T-helper 2 cell treated with Interferon-gamma antibody and Interleukin-4, amounts not matched to agents 5 μg/mL and 100 μg/mL, for 36 hours (primary cell): ENCODE measurements around the gene UBE2H.
"Not testable (repeated sequence)": the region's sequence is repeated elsewhere in the genome, so short reads cannot be mapped to it uniquely, and the experiment has no call there.

Experiments used
- DNase-seq: peaks from one replicate; pipeline ENCODE4 v3.0.0; 2021; ENCODE audit warnings: low spot score
- H3K27ac Mint-ChIP-seq: one replicate; pipeline ENCODE4 v1.8.0; 2021; ENCODE audit warnings: mild to moderate bottlenecking, mixed read lengths
- H3K27me3 Mint-ChIP-seq: one replicate; pipeline ENCODE4 v1.8.0; 2021; ENCODE audit warnings: low read depth, mixed read lengths
- H3K36me3 Mint-ChIP-seq: one replicate; pipeline ENCODE4 v1.8.0; 2021; ENCODE audit warnings: low read depth, mixed read lengths
- H3K4me1 Mint-ChIP-seq: one replicate; pipeline ENCODE4 v1.8.0; 2021; ENCODE audit warnings: low read depth, mixed read lengths
- H3K4me3 Mint-ChIP-seq: one replicate; pipeline ENCODE4 v1.8.0; 2022; ENCODE audit warnings: mild to moderate bottlenecking, moderate library complexity, mixed read lengths
- H3K9me3 Mint-ChIP-seq: one replicate; pipeline ENCODE4 v1.8.0; 2021; ENCODE audit warnings: mixed read lengths

UBE2H gene

GRCh38 chr7:129952653-129953560 is at the start of gene UBE2H:
UBE2H (minus strand) TSS chr7:129952960; CDS start chr7:129952555, 405 bp downstream.
- H3K27ac Mint-ChIP-seq = peak within 1 kb of the TSS; percentile 100
- H3K27me3 Mint-ChIP-seq = no peaks in the 10 kb centered on the region
- H3K4me3 Mint-ChIP-seq = peak within 1 kb of the TSS; percentile 99
- H3K36me3 Mint-ChIP-seq = peaks cover 2% of the 10 kb centered on the region
- peak; percentile 79 for DNase-seq
- H3K9me3 Mint-ChIP-seq = no peaks in the 10 kb centered on the region
- H3K4me1 Mint-ChIP-seq = peaks cover 11% of the 10 kb centered on the region

GRCh38 chr7:129998446-129998845 is 45.7 kb upstream of the UBE2H start:
- H3K27me3 Mint-ChIP-seq = no peaks in the 10 kb centered on the region
- no peaks in the 10 kb centered on the region for H3K4me1 Mint-ChIP-seq

GRCh38 chr7:129997285-129997684 is 44.5 kb upstream of the UBE2H start:
- Mint-ChIP-seq H3K27ac (no peak overlapping the region), H3K4me3 (no peak overlapping the region), H3K36me3 (no peaks in the 10 kb centered on the region), H3K27me3 (no peaks in the 10 kb centered on the region), H3K9me3 (no peaks in the 10 kb centered on the region), H3K4me1 (no peaks in the 10 kb centered on the region)
- no peak for DNase-seq

More at GRCh38 chr7:129998446-129998845, 45.7 kb upstream of the UBE2H start:
- Mint-ChIP-seq H3K36me3 (no peaks in the 10 kb centered on the region), H3K27ac (no peak overlapping the region), H3K9me3 (no peaks in the 10 kb centered on the region), H3K4me3 (no peak overlapping the region)
- no peak for DNase-seq

- no peak for DNase-seq
- H3K4me1 Mint-ChIP-seq = no peaks in the 10 kb centered on the region
- no peak overlapping the region for H3K27ac Mint-ChIP-seq
- H3K27me3 Mint-ChIP-seq = no peaks in the 10 kb centered on the region
- no peaks in the 10 kb centered on the region for H3K36me3 Mint-ChIP-seq
- no peaks in the 10 kb centered on the region for H3K9me3 Mint-ChIP-seq
- no peak overlapping the region for H3K4me3 Mint-ChIP-seq
Measured at GRCh38 chr7:129993275-129993674, 40.5 kb upstream of the UBE2H start.

GRCh38 chr7:129990403-129991192 is 37.8 kb upstream of the UBE2H start:
- Mint-ChIP-seq H3K27me3 (no peaks in the 10 kb centered on the region), H3K4me3 (no peak overlapping the region), H3K36me3 (no peaks in the 10 kb centered on the region), H3K4me1 (no peaks in the 10 kb centered on the region), H3K9me3 (no peaks in the 10 kb centered on the region), H3K27ac (no peak overlapping the region)
- no peak for DNase-seq

GRCh38 chr7:129989466-129989865 is 36.7 kb upstream of the UBE2H start:
- H3K27ac Mint-ChIP-seq = no peak overlapping the region
- DNase-seq = peak; percentile 5
- H3K9me3 Mint-ChIP-seq = no peaks in the 10 kb centered on the region
- H3K27me3 Mint-ChIP-seq = no peaks in the 10 kb centered on the region
- H3K36me3 Mint-ChIP-seq = no peaks in the 10 kb centered on the region
- no peaks in the 10 kb centered on the region for H3K4me1 Mint-ChIP-seq
- H3K4me3 Mint-ChIP-seq = no peak overlapping the region

- no peak overlapping the region for H3K4me3 Mint-ChIP-seq
- H3K36me3 Mint-ChIP-seq = no peaks in the 10 kb centered on the region
- no peaks in the 10 kb centered on the region for H3K9me3 Mint-ChIP-seq
- no peaks in the 10 kb centered on the region for H3K4me1 Mint-ChIP-seq
- no peak for DNase-seq
- no peak overlapping the region for H3K27ac Mint-ChIP-seq
- H3K27me3 Mint-ChIP-seq = peaks cover 8% of the 10 kb centered on the region
Measured at GRCh38 chr7:129986600-129986999, 33.8 kb upstream of the UBE2H start.

- no peaks in the 10 kb centered on the region for H3K9me3 Mint-ChIP-seq
- no peak for DNase-seq
- peaks cover 8% of the 10 kb centered on the region for H3K27me3 Mint-ChIP-seq
- no peak overlapping the region for H3K4me3 Mint-ChIP-seq
- no peak overlapping the region for H3K27ac Mint-ChIP-seq
- H3K36me3 Mint-ChIP-seq = no peaks in the 10 kb centered on the region
- peaks cover 4% of the 10 kb centered on the region for H3K4me1 Mint-ChIP-seq
Measured at GRCh38 chr7:129980667-129981066, 27.9 kb upstream of the UBE2H start.

GRCh38 chr7:129975309-129975708 is 22.5 kb upstream of the UBE2H start:
- no peaks in the 10 kb centered on the region for H3K9me3 Mint-ChIP-seq
- DNase-seq = no peak
- H3K27ac Mint-ChIP-seq = no peak overlapping the region
- no peaks in the 10 kb centered on the region for H3K36me3 Mint-ChIP-seq
- peaks cover 4% of the 10 kb centered on the region for H3K4me1 Mint-ChIP-seq
- H3K4me3 Mint-ChIP-seq = no peak overlapping the region
- H3K27me3 Mint-ChIP-seq = no peaks in the 10 kb centered on the region

- Mint-ChIP-seq H3K4me1 (no peaks in the 10 kb centered on the region), H3K36me3 (no peaks in the 10 kb centered on the region), H3K27ac (no peak overlapping the region), H3K27me3 (no peaks in the 10 kb centered on the region), H3K9me3 (no peaks in the 10 kb centered on the region), H3K4me3 (no peak overlapping the region)
- DNase-seq = no peak
Measured at GRCh38 chr7:129970816-129971215, 18.1 kb upstream of the UBE2H start.

- no peaks in the 10 kb centered on the region for H3K27me3 Mint-ChIP-seq
- no peak overlapping the region for H3K4me3 Mint-ChIP-seq
- no peak for DNase-seq
- no peaks in the 10 kb centered on the region for H3K36me3 Mint-ChIP-seq
- no peak overlapping the region for H3K27ac Mint-ChIP-seq
- H3K4me1 Mint-ChIP-seq = no peaks in the 10 kb centered on the region
- H3K9me3 Mint-ChIP-seq = no peaks in the 10 kb centered on the region
Measured at GRCh38 chr7:129969881-129970446, 17.2 kb upstream of the UBE2H start.

- Mint-ChIP-seq H3K4me1 (no peaks in the 10 kb centered on the region), H3K27me3 (no peaks in the 10 kb centered on the region), H3K9me3 (no peaks in the 10 kb centered on the region), H3K4me3 (no peak overlapping the region), H3K36me3 (no peaks in the 10 kb centered on the region), H3K27ac (no peak overlapping the region)
- no peak for DNase-seq
Measured at GRCh38 chr7:129968592-129969383, 16.0 kb upstream of the UBE2H start.

GRCh38 chr7:129960204-129960475 is 7.4 kb upstream of the UBE2H start:
- H3K4me1 Mint-ChIP-seq, DNase-seq, H3K4me3 Mint-ChIP-seq, H3K9me3 Mint-ChIP-seq, H3K36me3 Mint-ChIP-seq, H3K27ac Mint-ChIP-seq, H3K27me3 Mint-ChIP-seq: not testable (repeated sequence)
